GM18870 (cell line): ENCODE measurements around the gene TTC33.

Source experiments
- ATAC-seq: cut with Tn5 transposase; IDR thresholded peaks from one replicate; pipeline ENCODE4 v1.9.1; 2021; ENCODE audit warnings: moderate library complexity; ENCODE audit not compliant: unreplicated experiment

Gene TTC33

GRCh38 chr5:40619421-40619820, 136.3 kb downstream of the TTC33 start:
- ATAC-seq = no peak

GRCh38 chr5:40618926-40619325, 136.8 kb downstream of the TTC33 start:
- ATAC-seq = no peak

- ATAC-seq = no peak
These were observed 139.0 kb downstream of the TTC33 start for GRCh38 chr5:40616781-40617180.

GRCh38 chr5:40615586-40616170, 140.1 kb downstream of the TTC33 start:
- ATAC-seq = no peak

- ATAC-seq = no peak
These were observed 140.7 kb downstream of the TTC33 start for GRCh38 chr5:40614923-40615585.

- ATAC-seq = no peak
These were observed 141.3 kb downstream of the TTC33 start for GRCh38 chr5:40614466-40614865.

GRCh38 chr5:40607202-40607601, 148.6 kb downstream of the TTC33 start:
- ATAC-seq = no peak

GRCh38 chr5:40606077-40606765, 149.5 kb downstream of the TTC33 start:
- no peak for ATAC-seq

- ATAC-seq = no peak
These were observed 150.3 kb downstream of the TTC33 start for GRCh38 chr5:40605295-40605958.

GRCh38 chr5:40603378-40603777, 152.4 kb downstream of the TTC33 start:
- no peak for ATAC-seq

- no peak for ATAC-seq
These were observed 154.4 kb downstream of the TTC33 start for GRCh38 chr5:40601198-40601868.

- ATAC-seq = no peak
These were observed 155.4 kb downstream of the TTC33 start for GRCh38 chr5:40600383-40600782.

GRCh38 chr5:40599676-40600075, 156.1 kb downstream of the TTC33 start:
- no peak for ATAC-seq

GRCh38 chr5:40594811-40595210, 160.9 kb downstream of the TTC33 start:
- ATAC-seq = no peak

- peak; percentile 96 for ATAC-seq
These were observed 163.9 kb downstream of the TTC33 start for GRCh38 chr5:40591727-40592396.

- no peak for ATAC-seq
These were observed 168.4 kb downstream of the TTC33 start for GRCh38 chr5:40587376-40587775.

GRCh38 chr5:40585537-40586267, 170.1 kb downstream of the TTC33 start:
- no peak for ATAC-seq

GRCh38 chr5:40584054-40584453, 171.7 kb downstream of the TTC33 start:
- ATAC-seq = no peak

- ATAC-seq = peak; percentile 96
These were observed 177.0 kb downstream of the TTC33 start for GRCh38 chr5:40578501-40579451.
